GM12878 (cell line): ENCODE data around the gene FCF1. TPM values are rescaled to one million over a fixed set of nuclear protein-coding genes. Genes with fewer than 3 reads are reported as not detected.
A peak's percentile ranks its signal among the peaks of the same experiment; 100 is the strongest.

Experiments
- ATAC-seq: fragments of 200-7000 bp; cut with Tn5 transposase; 3 replicates; pipeline ENCODE4 v1.9.1; 2020; ENCODE audit warnings: mild to moderate bottlenecking, moderate library complexity
- BruUV-seq: library from RNA; stranded (reverse); fragments of 400-500 nt; replicated peaks from 2 replicates; lab custom pipeline; 2021; lab: Mats Ljungman, UMichigan
- CTCF ChIA-PET: fragments of 300-600 bp; sonication (Branson Sonifier 250); formaldehyde crosslinking; extraction: SDS; loops from one replicate; lab custom pipeline; 2021; ENCODE audit warnings: inconsistent platforms; lab: Yijun Ruan, JAX
- POLR2A ChIA-PET: fragments of 350-600 bp; formaldehyde crosslinking; extraction: SDS; loops from one replicate; lab custom pipeline; 2021; ENCODE audit warnings: inconsistent platforms; lab: Charles Lee
- RAD21 ChIA-PET: fragments of 300-600 bp; sonication (Branson Sonifier 250); formaldehyde crosslinking; loops from one replicate; lab custom pipeline; 2023; ENCODE audit warnings: antibody characterized with exemption; ENCODE audit not compliant: unreplicated experiment; lab: Charles Lee
- SMC1A ChIA-PET: fragments of 300-600 bp; sonication (Branson Sonifier 250); formaldehyde crosslinking; loops from one replicate; lab custom pipeline; 2023; ENCODE audit not compliant: unreplicated experiment, uncharacterized antibody; lab: Charles Lee
- DNase-seq: peaks from one replicate; pipeline ENCODE4 v3.0.0-alpha.2; 2011; ENCODE audit warnings: low read depth, low spot score
- FAIRE-seq: peaks from 3 replicates; lab custom pipeline; 2011; peaks lifted over from hg19 to GRCh38; lab: Jason Lieb, UNC
- H2AFZ ChIP-seq: 2 replicates; pipeline ENCODE4 v1.6.0; 2011; ENCODE audit warnings: low read depth, low read length, control low read depth; ENCODE audit not compliant: control insufficient read depth
- H3K27ac ChIP-seq: 2 replicates; pipeline ENCODE4 v1.5.1; 2011; ENCODE audit warnings: control low read depth; ENCODE audit not compliant: control insufficient read depth, insufficient read depth
- H3K27me3 ChIP-seq, 2 experiments: replicated peaks in 1 of 2; 2 replicates each; pipeline versions ENCODE4 v1.6.0 to v1.6.1; 2011; ENCODE audit warnings: low read length in 1 of 2; ENCODE audit not compliant: control insufficient read depth in 2 of 2, insufficient read depth in 2 of 2
- H3K36me3 ChIP-seq, 2 experiments: 2 replicates each; pipeline ENCODE4 v1.5.1; 2011; ENCODE audit warnings: low read length in 1 of 2; ENCODE audit not compliant: control insufficient read depth in 2 of 2, insufficient read depth in 2 of 2
- H3K4me1 ChIP-seq: 2 replicates; pipeline ENCODE4 v1.6.1; 2011; ENCODE audit warnings: mild to moderate bottlenecking, low read length, moderate library complexity, mixed read lengths; ENCODE audit not compliant: control insufficient read depth, insufficient read depth
- H3K4me2 ChIP-seq: 2 replicates; pipeline ENCODE4 v1.6.0; 2011; ENCODE audit warnings: control low read depth; ENCODE audit not compliant: control insufficient read depth, insufficient read depth
- H3K4me3 ChIP-seq: fragments of 200-600 bp; sonication (generic); 2 replicates; pipeline ENCODE4 v1.5.1; 2016
- H3K79me2 ChIP-seq: 2 replicates; pipeline ENCODE4 v1.6.0; 2011; ENCODE audit warnings: low read length; ENCODE audit not compliant: control insufficient read depth, insufficient read depth
- H3K9ac ChIP-seq: 2 replicates; pipeline ENCODE4 v1.8.0; 2011; ENCODE audit warnings: low read length, control low read depth, mixed read lengths; ENCODE audit not compliant: control insufficient read depth, insufficient read depth
- H3K9me3 ChIP-seq: replicated peaks from 3 replicates; pipeline ENCODE4 v1.5.1; 2011; ENCODE audit warnings: mild to moderate bottlenecking, low read length; ENCODE audit not compliant: control insufficient read depth, insufficient read depth
- H4K20me1 ChIP-seq: 2 replicates; pipeline ENCODE4 v1.6.0; 2011; ENCODE audit not compliant: control insufficient read depth, insufficient read depth
- HDGF ChIP-seq: fragments of 450-650 bp; IDR thresholded peaks from 2 replicates; pipeline ENCODE4 v1.6.1; 2016; ENCODE audit warnings: antibody characterized with exemption
- NRF1 ChIP-seq: conservative IDR thresholded peaks from 2 replicates; pipeline ENCODE4 v1.6.1; 2011; ENCODE audit warnings: mild to moderate bottlenecking, low read depth, low read length, improper control_type of control experiment
- STAT3 ChIP-seq: IDR thresholded peaks from 2 replicates; pipeline ENCODE4 v1.6.1; 2011; ENCODE audit warnings: low read depth, low read length, improper control_type of control experiment
- TCF3 ChIP-seq: IDR thresholded peaks from 2 replicates; pipeline ENCODE4 v1.6.1; 2012; ENCODE audit warnings: low read depth, mild to moderate bottlenecking, low read length, borderline replicate concordance; ENCODE audit not compliant: insufficient read depth
- ZNF207 ChIP-seq: fragments of 450-650 bp; IDR thresholded peaks from 2 replicates; pipeline ENCODE4 v1.6.1; 2014; ENCODE audit warnings: antibody characterized with exemption, mild to moderate bottlenecking, borderline replicate concordance
- WGBS: methylation state at CpG from one replicate; pipeline ENCODE4 v1.1.6; 2016; ENCODE audit warnings: low lambda C conversion rate; ENCODE audit not compliant: insufficient replicate concordance, insufficient coverage; ENCODE audit errors: missing lambda C conversion rate; 5-methylcytosine and 5-hydroxymethylcytosine counted together
- in situ Hi-C: fragments of 300-500 bp; cut with MboI; formaldehyde crosslinking; loops from 9 replicates; pipeline ENCODE4 v1.14.3; 2018; ENCODE audit warnings: mixed read lengths
- intact Hi-C: fragments of 100-400 bp; cut with micrococcal nuclease; formaldehyde crosslinking; loops from one replicate; pipeline ENCODE4 v1.14.2; 2022; ENCODE audit not compliant: unreplicated experiment
- polyA plus RNA-seq, 11 experiments: library from polyadenylated mRNA; depleted of rRNA in 4 of 11; unstranded in 6 of 11; stranded (reverse) in 5 of 11; fragments of >200 nt; fragmentation: Nextera tagmentation in 4 of 11; fragmentation: Illumina TruSeq in 1 of 11; extraction: Ambion mirVana in 4 of 11; extraction: Trizol in 1 of 11; gene quantifications; 1 replicate in 1 of 11; 2 replicates in 10 of 11; pipeline versions ENCODE4 v1.2.1 to v1.2.3, GENCODE V29; 2011 to 2016; ENCODE audit warnings: inconsistent platforms in 2 of 11, missing spikeins in 2 of 11, low read depth in 1 of 11
- total RNA-seq, 4 experiments: library from RNA; depleted of rRNA in 3 of 4; stranded (reverse); fragments of >200 nt in 3 of 4; fragmentation: Illumina TruSeq in 1 of 4; extraction: Trizol in 1 of 4; gene quantifications; 2 replicates each; pipeline versions ENCODE4 v1.2.1 to v1.2.3, GENCODE V29; 2013 to 2021

The FCF1 gene
- total and polyA plus RNA-seq, 10 of the 15 experiments (the other 5 are each of a cell fraction or from before 2014, with no cell fraction given): 6.2 to 88.7 (median 28.5) TPM

- TF ChIP-seq NRF1 (no peak), ZNF207 (no peak), STAT3 (no peak), TCF3 (no peak), HDGF (peak; percentile 23; the same call in 1 of the 2 replicates)
- TF ChIP-seq, all 136 proteins: peak for 1
- Histone ChIP-seq H3K9me3 (no peaks in the 10 kb centered on the region), H3K4me2 (peak overlapping the region; percentile 93), H3K27me3 (no peaks in the 10 kb centered on the region), H3K4me1 (no peaks in the 10 kb centered on the region), H3K4me3 (peak overlapping the region; percentile 94), H3K36me3 (0 out of 4 replicates have a peak, but pooled peaks cover 0 to 3% of the 10 kb centered on the region in 2 experiments), H2AFZ (no peak overlapping the region), H4K20me1 (no peaks in the 10 kb centered on the region), H3K79me2 (peaks cover 56% of the 10 kb centered on the region), H3K27ac (peak overlapping the region; percentile 76), H3K9ac (peak overlapping the region; percentile 78)
- ATAC-seq (peak; percentile 3; the same call in 2 of the 3 replicates), FAIRE-seq (no peak), DNase-seq (no peak)
- SMC1A ChIA-PET: interaction anchor here (1.2 kb wide), 1 partner anchor 76 kb away, joined by 3 read pairs; no protein-coding TSS in a partner anchor
- POLR2A ChIA-PET: interaction anchor here (0.6 to 1.5 kb wide), 7 partner anchors 11 to 357 kb away, joined by 3 to 6 read pairs (median 3); no protein-coding TSS in a partner anchor
- intact Hi-C loops: loop anchor here (2.0 to 5.0 kb wide), 2 partner anchors 52 to 117 kb away; partner anchors contain the start of genes AREL1, DLST and FCF1
- in situ Hi-C loops: no loop called here
- BruUV-seq: no TSS peak
- under 1% methylated on average over 19 of the region's 19 CpGs for WGBS
- CTCF ChIA-PET: interaction anchor here (0.9 to 3.2 kb wide), 10 partner anchors 12 to 155 kb away, joined by 3 to 11 read pairs (median 4); no protein-coding TSS in a partner anchor
- RAD21 ChIA-PET: interaction anchor here (1.4 to 1.5 kb wide), 2 partner anchors 72 to 155 kb away, joined by 3 to 6 read pairs; no protein-coding TSS in a partner anchor
Observed at GRCh38 chr14:74763803-74764531, 51.0 kb downstream of the FCF1 start.
